Smooth muscle cell of trachea (primary cell): Measurements from ENCODE around the gene OR12D1. TPM values are rescaled to one million over a fixed set of nuclear protein-coding genes. Genes with fewer than 3 reads are reported as not detected.

Source experiments
- total RNA-seq: library from RNA; depleted of rRNA; stranded (reverse); fragments of >200 nt; gene quantifications from 2 replicates; pipeline ENCODE4 v1.2.1, GENCODE V29; 2014

The OR12D1 gene
- not detected in 2 replicates for total RNA-seq

GRCh38 chr6:29414588-29414987 lies at the start of gene OR12D1:
TSS of gene OR12D1 (plus strand) at chr6:29414928.

GRCh38 chr6:29368765-29369164 lies 46.0 kb upstream of the OR12D1 start, which contains the start of gene OR5V1:
TSS of gene OR5V1 (minus strand) at chr6:29368865. CDS start at chr6:29356195, 12,670 bp downstream.

GRCh38 chr6:29375191-29375590 lies 39.5 kb upstream of the OR12D1 start, which contains the start of gene OR12D3:
TSS of gene OR12D3 (minus strand) at chr6:29375291. CDS start at chr6:29375287, 4 bp downstream.

DNA sequence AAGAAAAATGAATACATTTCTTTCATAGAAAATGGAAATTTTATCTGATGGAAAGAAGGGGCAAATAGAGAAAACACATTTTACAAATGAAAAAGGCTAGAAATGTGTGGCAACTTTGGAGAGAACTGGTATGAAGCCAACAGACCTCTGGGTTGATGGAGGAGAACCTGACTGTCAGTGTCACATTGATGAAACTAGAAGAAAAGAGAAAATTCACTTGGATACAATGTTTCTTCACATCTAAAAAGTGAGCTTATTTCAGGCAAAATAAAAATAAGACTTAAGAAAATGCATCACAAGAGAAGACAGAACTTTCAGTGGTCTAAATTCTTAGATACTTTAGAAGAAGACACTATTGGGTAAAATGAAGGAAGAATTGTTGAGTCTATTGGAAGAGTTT lies 19.4 kb upstream of the OR12D1 start, which contains the start of gene OR12D2:
Gene OR12D2 (plus strand): TSS at position 301 of the 400 bp plus-strand sequence. CDS start 1,069 bp downstream, outside the sequence.

DNA sequence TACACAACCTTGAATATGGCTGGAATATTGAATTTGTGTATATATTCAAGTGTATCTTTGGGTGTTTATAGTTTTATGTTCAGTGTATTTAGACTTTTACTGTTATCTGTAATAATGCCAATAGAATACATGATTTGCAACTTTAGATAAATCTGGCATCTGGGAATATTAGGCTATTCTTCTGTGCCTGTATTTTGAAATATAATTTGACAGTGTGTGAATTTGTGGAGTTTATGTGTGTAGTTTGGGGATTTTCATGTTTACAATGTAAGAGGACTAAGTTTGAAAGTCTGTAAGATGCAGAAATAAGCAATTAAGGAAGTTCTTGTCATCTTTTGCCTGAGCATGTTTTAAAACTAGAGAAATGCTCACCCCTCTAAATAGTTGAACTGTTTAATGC lies 24.3 kb downstream of the OR12D1 start, which contains the start of gene OR10C1:
Gene OR10C1 (plus strand): TSS at position 301 of the 400 bp plus-strand sequence. CDS start 710 bp downstream, outside the sequence.

GRCh38 chr6:29456971-29457370 lies 42.2 kb downstream of the OR12D1 start, which contains the start of the genes OR11A1 and OR2H1:
TSS of gene OR11A1 (minus strand) at chr6:29457071. CDS start at chr6:29427641, 29,430 bp downstream.
TSS of gene OR2H1 (plus strand) at chr6:29457155. CDS start at chr6:29461770, 4,615 bp downstream.

Other genes with a start within 250 kb of the OR12D1 start
- not detected in 2 replicates for gene OR2J2, start 244.0 kb upstream of the OR12D1 start, total RNA-seq
- not detected in 2 replicates for gene OR14J1, start 113.2 kb upstream of the OR12D1 start, total RNA-seq
- gene OR5V1, start 46.1 kb upstream of the OR12D1 start, total RNA-seq: not detected in 2 replicates
- not detected in 2 replicates for gene OR12D3, start 39.6 kb upstream of the OR12D1 start, total RNA-seq
- not detected in 2 replicates for gene OR12D2, start 19.3 kb upstream of the OR12D1 start, total RNA-seq
- not detected in 2 replicates for gene OR10C1, start 24.4 kb downstream of the OR12D1 start, total RNA-seq
- gene OR11A1, start 42.1 kb downstream of the OR12D1 start, total RNA-seq: not detected in 2 replicates
- not detected in 2 replicates for gene OR2H1, start 42.2 kb downstream of the OR12D1 start, total RNA-seq
- not detected in 2 replicates for gene MAS1L, start 73.0 kb downstream of the OR12D1 start, total RNA-seq
- 0.66 TPM in 1 of 2 replicates, not detected in the other for gene UBD, start 144.8 kb downstream of the OR12D1 start, total RNA-seq
- not detected in 2 replicates for gene OR2H2, start 170.2 kb downstream of the OR12D1 start, total RNA-seq
- 15.5 and 16.3 TPM in 2 replicates for gene GABBR1, start 218.3 kb downstream of the OR12D1 start, total RNA-seq
- gene MOG, start 242.2 kb downstream of the OR12D1 start, total RNA-seq: not detected in 2 replicates